ENCODE data around the gene CNTD1. TPM values are rescaled to one million over a fixed set of nuclear protein-coding genes. Genes with fewer than 3 reads are reported as not detected.

Gene CNTD1
- total and polyA plus RNA-seq, 12 donors = 0.11 to 0.42 (median 0.29) TPM; not detected in 7

DNA sequence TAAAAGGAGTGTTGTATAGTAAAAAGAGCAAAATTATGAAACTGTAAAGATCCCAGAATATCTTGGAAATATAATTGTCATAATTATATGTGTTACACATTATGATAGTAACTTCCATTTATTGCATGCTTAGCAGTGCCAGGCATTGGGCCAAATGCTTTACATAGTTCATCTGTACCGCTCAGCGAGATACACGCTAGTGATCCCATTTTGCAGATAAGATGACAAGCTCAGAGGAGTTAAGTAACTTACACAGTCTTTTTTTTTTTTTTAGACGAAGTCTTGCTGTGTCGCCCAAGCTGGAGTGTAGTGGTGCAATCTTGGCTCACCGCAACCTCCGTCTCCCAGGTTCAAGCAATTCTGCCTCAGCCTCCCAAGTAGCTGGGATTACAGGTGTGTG is 47.0 kb upstream of the CNTD1 start:
- no peaks in the 10 kb centered on the region for H3K36me3 ChIP-seq
- 47 to 57% methylated on average over 7 of the region's 7 CpGs for WGBS, 2 donors
- H3K4me1 ChIP-seq = peaks cover 9 to 52% (median 34%) of the 10 kb centered on the region in 9 donors
- no peak for ATAC-seq
- TF ChIP-seq, protein P1, sequence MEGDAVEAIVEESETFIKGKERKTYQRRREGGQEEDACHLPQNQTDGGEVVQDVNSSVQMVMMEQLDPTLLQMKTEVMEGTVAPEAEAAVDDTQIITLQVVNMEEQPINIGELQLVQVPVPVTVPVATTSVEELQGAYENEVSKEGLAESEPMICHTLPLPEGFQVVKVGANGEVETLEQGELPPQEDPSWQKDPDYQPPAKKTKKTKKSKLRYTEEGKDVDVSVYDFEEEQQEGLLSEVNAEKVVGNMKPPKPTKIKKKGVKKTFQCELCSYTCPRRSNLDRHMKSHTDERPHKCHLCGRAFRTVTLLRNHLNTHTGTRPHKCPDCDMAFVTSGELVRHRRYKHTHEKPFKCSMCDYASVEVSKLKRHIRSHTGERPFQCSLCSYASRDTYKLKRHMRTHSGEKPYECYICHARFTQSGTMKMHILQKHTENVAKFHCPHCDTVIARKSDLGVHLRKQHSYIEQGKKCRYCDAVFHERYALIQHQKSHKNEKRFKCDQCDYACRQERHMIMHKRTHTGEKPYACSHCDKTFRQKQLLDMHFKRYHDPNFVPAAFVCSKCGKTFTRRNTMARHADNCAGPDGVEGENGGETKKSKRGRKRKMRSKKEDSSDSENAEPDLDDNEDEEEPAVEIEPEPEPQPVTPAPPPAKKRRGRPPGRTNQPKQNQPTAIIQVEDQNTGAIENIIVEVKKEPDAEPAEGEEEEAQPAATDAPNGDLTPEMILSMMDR (IDR thresholded peaks at IDR 0.05) = no peak
- no peaks in the 10 kb centered on the region for H3K27me3 ChIP-seq
- no peak overlapping the region for H3K4me3 ChIP-seq
- no peak for DNase-seq
- H3K9me3 ChIP-seq = no peaks in the 10 kb centered on the region
- intact Hi-C loops (cut with DNase I) = no loop called here
- H3K27ac ChIP-seq = peak overlapping the region in 3 of 10 donors; percentile 51 to 80 (median 74)

DNA sequence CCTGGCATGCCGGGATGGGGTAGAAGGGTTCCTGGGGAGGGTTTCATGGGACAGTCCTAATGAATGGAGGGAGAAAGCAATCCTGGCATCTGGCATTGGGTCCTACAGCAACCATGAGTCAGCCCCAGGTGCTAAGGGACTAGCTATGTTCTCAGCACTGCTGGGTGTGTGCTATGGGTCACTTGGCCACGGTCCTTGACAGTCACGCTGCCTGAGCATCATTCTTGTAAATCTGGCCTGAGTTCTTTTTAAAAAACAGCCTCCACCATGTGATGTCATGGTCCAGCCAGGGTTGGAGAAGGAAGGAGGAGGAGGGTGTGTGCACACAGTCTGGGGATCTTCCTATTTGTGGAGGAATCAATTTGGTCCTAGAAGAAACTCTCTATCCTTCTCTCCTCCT is 43.9 kb upstream of the CNTD1 start:
- ATAC-seq = peak in 7 of 8 donors; percentile 55 to 90 (median 73)
- peak overlapping the region in 3 of 10 donors; percentile 17 to 47 (median 43) for H3K27ac ChIP-seq

GRCh38 chr17:42759982-42760651 is 38.5 kb upstream of the CNTD1 start:
- 37 to 39% methylated on average over 11 of the region's 11 CpGs for WGBS, 2 donors
- ATAC-seq = peak in 2 of 8 donors; percentile 9 to 52
- Histone ChIP-seq H3K36me3 (no peaks in the 10 kb centered on the region), H3K9me3 (no peaks in the 10 kb centered on the region), H3K4me1 (peaks cover 5 to 56% (median 26%) of the 10 kb centered on the region in 9 donors), H3K4me3 (peak overlapping the region; percentile 43 to 87 (median 70)), H3K27me3 (peaks cover 0 to 38% (median 7%) of the 10 kb centered on the region in 7 donors), H3K27ac (peak overlapping the region in 9 of 10 donors; percentile 81 to 97 (median 94))
- no peak for DNase-seq
- TF ChIP-seq, protein P1 (IDR thresholded peaks at IDR 0.05) = no peak
- intact Hi-C loops (cut with DNase I) = loop anchor here in 6 of 10 donors (2.0 to 10.0 kb wide), 5 partner anchors 15 to 185 kb away; partner anchors contain the start of genes PSMC3IP (in 2 of the 6) and EZH1 (in 1 of the 6)

More for the DNA sequence above, 43.9 kb upstream of the CNTD1 start:
- DNase-seq = peak; percentile 26 to 45
- TF ChIP-seq, protein P1 (IDR thresholded peaks at IDR 0.05) = no peak
- Histone ChIP-seq H3K4me3 (no peak overlapping the region), H3K4me1 (peaks cover 0 to 32% (median 18%) of the 10 kb centered on the region in 9 donors), H3K27me3 (peaks cover 0 to 3% (median 0%) of the 10 kb centered on the region in 7 donors), H3K36me3 (no peaks in the 10 kb centered on the region), H3K9me3 (no peaks in the 10 kb centered on the region)
- intact Hi-C loops (cut with DNase I) = no loop called here
- 81% methylated on average over 3 of the region's 3 CpGs for WGBS, 2 donors

- H3K4me3 ChIP-seq = peak within 1 kb of the TSS; percentile 43 to 87 (median 70)
- peak within 1 kb of the TSS; percentile 81 to 97 (median 93) for H3K27ac ChIP-seq
- ATAC-seq (peak; percentile 28 to 70 (median 55)), DNase-seq (peak; percentile 42 to 55)
- intact Hi-C loops (cut with DNase I) = loop anchor here in 6 of 10 donors (2.0 to 10.0 kb wide), 5 partner anchors 16 to 186 kb away; partner anchors contain the start of genes PSMC3IP (in 2 of the 6) and EZH1 (in 1 of the 6)
- H3K27me3 ChIP-seq = peaks cover 0 to 38% (median 7%) of the 10 kb centered on the region in 7 donors
- H3K9me3 ChIP-seq = no peaks in the 10 kb centered on the region
- H3K36me3 ChIP-seq = no peaks in the 10 kb centered on the region
- peaks cover 5 to 57% (median 26%) of the 10 kb centered on the region in 9 donors for H3K4me1 ChIP-seq
- TF ChIP-seq, protein P1 (IDR thresholded peaks at IDR 0.05) = peak in 2 of 9 donors; percentile 7 to 8
- WGBS, 2 donors = 2% methylated on average over 64 to 92 of the region's 92 CpGs
Observed at GRCh38 chr17:42760652-42761581, 37.7 kb upstream of the CNTD1 start, which contains the start of gene RAMP2. Gene RAMP2 (plus strand): TSS chr17:42761227. CDS start chr17:42761262, 35 bp downstream.
